GM18498 (cell line): ENCODE results near the gene MICALL2.
A peak's percentile ranks its signal among the peaks of the same experiment; 100 is the strongest.

ENCODE experiments used
- ATAC-seq: cut with Tn5 transposase; IDR thresholded peaks from one replicate; pipeline ENCODE4 v1.9.1; 2021; ENCODE audit warnings: mild to moderate bottlenecking, moderate library complexity; ENCODE audit not compliant: unreplicated experiment

Gene MICALL2

DNA sequence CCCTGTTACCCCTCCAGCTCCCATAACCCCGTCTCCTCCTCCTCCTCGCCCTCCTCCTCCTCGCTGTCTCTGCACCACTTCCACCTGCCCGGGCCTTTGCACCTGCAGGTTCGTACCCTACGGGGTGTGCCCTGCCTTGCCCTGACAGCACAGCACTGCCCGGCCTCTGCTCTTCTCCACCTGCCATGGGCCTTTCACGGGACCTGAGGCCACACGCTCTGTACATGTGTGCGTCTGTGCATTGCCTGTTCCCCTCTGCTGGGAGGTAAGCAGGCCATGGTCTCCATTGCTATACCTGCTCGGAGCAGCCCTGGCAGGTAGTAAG, 40.0 kb downstream of the MICALL2 start:
- no peak for ATAC-seq

DNA sequence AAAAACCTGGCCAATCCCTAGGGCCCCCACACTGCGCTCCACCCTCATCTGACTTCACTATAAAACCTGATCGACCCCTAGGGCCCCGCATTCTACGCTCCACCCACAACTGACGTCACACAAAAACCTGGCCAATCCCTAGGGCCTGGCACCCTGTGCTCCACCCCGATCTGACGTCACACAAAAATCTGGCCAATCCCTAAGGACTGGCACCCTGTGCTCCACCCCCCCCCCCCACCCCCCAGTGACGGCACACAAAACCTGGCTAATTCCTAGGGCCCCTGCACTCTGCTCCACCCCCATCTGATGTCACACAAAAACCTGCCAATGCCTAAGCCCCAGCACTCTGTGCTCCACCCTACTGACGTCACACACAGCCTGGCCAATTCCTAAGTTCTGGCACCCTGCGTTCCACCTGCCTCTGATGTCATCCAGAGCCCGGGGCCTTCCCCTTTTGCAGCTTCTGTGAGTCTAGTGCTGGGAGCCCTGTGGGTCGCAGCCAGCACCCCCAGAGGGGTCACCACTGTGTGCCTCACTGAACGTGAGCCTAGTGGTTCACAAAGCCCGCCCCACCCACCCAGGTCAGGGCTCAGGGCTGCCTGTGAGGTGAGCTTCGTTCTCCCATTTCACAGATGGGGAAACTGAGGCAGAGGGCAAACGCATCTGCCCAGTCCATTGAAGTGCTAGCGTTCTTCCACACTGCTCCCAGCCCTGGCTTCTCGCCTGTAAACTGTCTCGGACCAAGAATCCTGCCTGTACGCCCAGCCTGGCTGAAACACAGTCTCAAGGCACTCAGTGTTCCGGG, 40.6 kb downstream of the MICALL2 start:
- no peak for ATAC-seq

DNA sequence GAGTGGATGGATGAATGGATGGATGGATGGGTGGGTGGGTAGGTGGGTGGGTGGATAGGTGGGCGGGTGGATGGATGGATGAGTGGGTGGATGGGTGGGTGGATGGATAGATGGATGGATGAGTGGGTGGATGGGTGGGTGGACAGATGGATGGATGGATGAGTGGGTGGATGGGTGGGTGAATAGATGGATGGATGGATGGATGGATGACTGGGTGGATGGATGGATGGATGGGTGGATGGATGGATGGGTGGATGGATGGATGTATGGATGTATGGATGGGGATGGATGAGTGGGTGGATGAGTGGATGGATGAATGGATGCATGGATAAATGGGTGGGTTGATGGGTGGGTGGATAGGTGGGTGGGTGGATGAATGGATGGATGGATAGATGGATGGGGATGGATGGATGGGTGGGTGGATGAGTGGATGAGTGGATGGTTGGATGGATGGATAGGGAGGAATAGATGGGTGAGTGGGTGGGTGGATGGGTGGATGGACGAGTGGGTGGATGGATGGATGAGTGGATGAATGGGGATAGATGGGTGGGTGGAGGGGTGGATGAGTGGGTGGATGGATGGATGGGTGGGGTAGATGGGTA, 43.8 kb downstream of the MICALL2 start:
- no peak for ATAC-seq

DNA sequence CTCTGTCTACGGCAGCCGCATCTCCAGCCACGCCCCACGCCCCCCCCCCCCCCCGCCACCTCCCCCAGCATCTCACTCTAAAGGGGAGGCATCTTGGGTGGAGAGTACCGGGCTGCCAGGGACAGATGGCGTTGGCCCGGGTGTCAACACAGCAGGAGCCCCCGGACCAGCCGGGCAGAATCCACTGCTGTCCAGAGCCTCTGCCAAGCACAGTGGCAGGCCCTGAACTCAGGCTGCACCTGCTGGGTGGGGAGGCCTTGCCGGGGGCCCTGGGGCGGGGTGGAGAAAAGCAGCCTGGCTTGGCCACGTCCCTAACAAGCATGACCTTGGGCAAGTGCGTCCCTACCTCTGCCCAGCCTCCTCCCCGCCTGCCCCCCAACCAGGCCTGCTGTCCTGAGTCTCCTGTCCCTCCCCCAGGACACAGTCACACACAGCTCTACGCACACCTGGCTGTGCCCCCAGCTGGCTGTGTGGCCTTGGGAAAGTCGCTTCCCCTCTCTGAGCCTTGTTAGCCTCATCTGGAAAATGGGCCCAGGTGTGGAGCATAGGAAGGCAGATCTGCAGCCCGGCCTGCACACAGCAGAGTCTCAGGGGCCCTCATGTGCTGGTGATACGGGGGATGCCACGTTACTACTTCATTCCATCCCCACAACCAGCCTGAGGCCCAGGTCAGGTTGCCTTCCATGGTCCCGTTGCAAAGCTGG, 45.2 kb downstream of the MICALL2 start:
- no peak for ATAC-seq

DNA sequence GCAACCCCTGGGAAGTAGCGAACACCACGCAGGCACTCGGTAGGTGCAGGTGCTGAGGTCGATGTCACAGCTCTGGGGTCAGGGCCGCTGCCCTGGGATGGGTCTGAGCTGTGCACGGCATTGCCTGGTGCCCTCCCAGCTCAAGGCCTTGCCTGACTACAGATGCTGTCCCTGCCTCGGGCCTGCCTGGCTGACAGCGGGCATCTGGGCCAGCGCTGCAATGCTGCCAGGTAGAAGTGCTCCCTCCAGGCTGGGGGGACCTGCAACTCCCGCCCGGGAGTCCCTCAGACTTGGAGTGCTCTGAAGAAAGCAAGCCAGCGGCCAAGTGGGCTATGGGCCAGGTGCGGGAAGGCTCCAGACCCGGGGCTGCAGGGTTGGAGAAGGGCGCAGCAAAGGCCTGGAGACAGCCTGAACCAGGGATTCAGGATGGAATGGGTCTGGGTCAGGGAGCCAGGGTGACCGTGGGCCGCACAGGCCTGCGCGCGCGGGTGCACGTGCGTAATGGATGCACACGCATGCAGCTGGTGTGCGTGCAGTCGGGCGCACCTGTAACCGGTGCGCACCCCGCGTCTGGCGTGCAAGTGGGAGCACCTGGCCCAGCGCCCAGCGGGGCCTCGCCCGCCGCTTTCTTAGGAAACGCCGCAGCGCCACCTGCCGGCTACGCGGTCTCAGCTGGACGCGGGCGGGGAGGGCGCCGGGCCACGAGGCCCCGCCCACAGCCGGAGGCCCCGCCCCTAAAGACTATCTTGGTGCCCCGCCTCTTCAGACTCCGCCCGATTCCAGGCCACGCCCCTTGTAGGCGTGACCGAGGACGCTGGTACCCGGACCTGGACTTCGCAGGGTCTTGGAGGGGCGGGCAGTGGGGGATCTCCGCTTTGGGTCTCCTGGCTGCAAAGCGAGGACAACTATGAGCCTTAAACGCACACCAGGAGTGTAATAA, 46.7 kb downstream of the MICALL2 start:
- peak; percentile 59 for ATAC-seq

DNA sequence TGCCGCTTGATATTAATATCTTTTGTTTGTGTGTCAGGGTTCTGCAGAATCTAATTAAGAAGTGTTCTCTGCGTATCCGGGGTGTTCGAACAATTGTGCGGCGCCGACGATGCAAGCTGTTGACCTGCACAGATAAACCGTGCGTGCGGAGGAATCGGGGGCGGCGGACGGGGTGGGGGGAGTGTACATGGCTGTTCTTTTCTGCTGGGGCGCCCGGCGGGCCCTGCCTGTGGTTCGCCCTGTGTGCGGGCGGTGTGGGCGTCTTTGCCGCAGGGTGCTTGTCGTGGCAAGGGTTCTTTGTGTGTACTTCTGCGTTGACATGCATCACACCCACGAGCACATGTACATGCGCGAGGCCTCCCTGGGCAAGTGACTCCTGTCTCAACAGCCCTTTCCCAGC, 47.9 kb downstream of the MICALL2 start:
- ATAC-seq = no peak

DNA sequence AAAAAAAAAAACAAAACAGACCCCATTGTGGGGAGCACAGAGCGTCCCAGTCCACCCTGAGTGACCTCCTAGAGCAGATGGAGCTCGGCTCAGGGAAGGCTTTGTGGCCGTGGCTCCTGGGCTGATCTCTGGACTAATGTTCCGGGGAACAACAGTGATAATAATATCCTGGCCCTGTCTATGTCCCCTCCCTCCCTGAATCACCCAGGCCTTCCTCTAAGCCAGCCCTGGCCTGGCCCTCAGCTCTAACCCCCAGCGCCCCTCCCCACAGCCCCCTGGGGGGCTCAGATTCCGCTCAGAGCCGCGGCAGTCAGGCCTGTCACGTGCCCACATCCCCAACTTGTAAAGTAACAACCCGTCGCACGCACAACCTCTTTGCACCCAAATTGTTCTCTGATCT, 48.3 kb downstream of the MICALL2 start:
- ATAC-seq = no peak

DNA sequence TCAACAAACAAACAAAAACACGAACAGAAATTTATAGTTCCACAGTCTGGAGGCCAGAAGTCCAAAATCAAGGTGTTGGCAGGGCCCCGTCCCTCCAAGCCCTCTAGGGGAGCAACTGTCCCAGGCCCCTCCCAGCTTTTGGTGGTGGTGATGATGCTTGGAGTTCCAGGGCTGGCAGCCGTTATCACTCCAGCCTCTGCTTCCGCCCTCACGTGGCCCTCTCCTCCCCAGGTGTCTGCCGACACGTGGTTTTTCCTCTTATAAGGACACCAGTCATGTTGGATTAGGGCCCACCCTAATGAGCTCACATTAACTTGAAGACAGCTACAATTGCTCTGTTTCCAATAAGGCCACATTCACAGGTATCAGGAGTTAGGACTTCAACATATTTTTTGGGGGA, 49.7 kb downstream of the MICALL2 start:
- ATAC-seq = no peak

DNA sequence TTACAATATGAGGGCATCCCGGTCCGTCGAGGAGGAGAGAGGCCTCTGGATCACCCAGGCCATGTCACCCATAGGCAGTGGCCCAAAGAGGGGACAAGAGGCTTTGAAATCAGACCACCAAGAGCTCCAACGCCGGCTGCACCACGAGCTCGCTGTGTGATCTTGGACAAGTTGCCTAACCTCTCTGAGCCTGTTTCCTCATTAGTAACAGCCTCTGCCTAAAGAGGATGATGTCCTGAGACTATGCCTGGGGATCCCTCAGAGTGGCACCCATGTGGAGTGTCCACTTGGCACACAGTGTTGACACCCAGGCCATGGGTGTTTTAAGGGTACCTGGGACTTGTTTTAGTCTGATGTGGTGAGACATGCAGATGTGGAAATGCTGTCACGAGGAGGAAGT, 50.8 kb downstream of the MICALL2 start:
- no peak for ATAC-seq

DNA sequence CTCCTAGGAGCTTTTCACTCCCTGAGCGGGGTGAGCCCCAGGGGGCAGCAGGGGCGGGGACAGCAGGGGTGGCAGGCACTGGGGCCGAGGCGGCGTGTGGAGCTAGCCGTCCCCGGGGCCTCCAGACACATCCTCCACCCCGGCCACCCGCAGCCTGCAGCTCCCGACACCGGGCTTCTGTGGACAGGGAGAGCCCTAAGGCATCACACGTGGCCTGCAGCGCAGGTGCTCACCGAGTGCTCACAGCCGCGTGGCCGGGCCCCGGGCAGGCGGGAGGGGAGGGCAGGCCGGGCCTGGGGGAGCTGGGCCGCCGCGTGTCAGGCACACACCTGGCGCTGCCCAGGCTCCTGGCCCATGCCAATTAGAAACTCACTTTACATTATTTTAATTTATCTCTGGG, 51.4 kb downstream of the MICALL2 start:
- no peak for ATAC-seq

DNA sequence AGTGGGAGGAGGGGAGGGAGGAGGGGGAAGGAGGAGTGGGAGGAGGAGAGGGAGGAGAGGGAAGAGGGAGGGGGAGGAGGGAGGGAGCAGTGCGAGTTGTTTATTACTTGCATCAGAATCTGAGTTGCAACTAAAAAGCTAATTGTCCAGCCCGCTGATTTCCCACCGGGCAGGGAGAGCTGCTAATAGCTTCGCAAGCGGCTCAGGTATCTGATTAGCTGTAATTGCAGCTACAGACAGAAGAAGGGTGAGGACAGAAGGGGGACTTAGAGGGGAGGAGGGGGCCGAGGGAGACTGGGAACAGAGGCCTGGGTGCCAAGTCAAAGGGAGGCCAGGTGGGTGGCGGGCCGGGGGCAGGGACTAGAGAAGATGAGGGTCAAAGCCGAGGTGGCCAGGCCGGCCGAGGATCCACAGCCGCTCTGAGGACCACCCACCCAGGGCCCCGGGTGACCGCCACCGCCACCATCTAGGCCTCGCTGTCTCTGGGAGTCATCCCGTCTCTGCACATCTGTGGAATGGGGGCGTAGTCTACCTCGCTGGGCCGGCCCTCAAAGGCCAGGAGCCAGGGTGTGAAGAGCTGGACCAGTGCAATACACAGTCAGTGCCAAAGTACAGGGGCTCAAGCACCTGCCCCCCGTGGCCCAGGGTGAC, 54.2 kb downstream of the MICALL2 start:
- ATAC-seq = no peak

DNA sequence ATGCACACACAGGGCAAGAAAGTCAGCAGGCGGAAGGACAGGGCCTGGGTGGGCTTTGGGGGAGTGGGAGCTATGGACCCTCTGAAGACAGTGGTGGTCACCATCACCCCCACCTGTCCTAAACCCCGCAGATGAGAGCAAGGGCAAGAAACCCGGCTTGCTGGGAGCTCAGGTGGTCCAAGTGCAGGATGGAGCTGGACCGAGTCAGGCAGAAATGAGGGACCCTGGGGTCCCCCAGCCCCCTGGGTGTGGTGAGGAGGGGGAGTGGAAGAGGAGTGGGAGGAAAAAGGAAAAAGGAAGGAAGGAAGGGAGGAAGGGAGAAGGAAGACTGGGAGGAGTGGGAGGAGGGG, 54.8 kb downstream of the MICALL2 start:
- no peak for ATAC-seq

DNA sequence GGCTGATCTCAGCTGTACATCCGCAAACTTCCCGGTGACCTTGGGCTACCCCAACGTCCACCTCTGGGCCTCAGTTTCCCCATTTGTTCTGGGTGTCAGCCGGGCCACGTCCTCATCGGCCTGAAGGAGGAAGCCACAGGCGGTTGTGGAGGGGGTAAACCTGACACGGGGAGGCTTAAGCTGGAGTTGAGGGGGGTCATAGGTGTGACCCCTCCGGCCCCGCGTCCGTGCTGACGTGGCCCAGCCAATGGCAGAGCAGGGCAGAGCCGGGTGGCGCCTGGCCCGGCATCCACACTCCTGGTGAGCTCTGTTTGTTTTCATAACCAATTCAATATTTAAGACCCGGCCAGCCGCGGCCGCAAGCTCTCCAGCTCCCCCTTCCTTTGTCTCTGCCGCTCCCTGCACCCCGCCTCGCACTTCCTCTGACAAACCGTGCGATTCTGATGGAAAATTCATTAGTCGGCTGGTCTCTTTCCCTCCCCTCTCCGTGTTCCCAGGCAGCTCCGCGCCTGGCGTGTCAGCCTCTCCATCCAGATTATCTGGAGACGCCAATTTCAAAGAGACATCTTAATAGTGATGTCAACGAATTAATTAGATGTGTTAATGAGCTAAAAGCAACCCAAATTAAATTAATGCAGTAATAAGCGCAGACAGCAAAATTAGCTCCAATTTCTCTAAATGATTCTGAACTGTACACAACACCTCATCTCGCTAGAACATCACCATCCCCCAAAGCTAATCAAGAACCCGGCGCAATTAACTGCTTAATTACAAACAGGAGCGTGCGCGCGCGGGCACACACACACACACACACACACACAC, 55.4 kb downstream of the MICALL2 start:
- no peak for ATAC-seq

DNA sequence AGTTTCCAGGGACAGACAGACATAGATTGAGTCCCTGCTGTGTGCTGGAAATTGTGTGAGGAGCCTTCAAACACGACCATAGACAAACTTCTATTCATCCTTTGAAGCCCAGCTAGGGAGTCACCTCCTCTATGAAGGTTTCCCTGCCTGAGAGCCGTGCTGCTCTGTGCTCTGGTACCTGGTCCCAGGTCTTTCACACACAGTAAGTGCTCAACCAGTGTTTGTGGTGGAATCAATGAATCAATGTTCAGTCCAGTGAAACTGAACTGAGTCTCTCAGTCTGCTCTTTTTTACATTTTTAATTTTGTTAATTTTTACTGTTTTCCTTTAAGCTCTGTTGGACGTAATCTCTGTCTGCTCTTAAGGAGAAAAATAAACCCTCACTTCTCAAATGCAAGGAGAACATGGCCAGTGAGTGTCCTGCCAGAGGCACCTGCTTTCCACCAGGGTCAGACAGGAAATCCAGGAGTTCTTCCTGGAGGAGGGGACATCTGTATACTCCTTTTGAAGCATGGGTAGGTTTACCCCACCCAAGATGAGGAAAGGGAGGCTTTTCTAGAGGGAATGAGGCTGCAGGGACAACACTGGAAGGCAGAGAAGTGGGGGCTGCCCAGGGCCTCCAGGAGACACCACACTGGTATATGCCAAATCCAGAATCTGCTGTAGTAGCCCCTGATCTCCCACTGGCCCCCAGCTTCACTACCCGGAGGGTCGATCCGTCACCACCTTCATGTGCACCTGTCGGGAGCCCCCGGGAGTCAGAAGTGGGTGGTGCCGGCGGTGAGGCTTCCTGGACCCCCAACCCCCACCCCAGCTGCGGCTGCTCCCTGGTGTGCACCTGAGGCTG, 56.3 kb downstream of the MICALL2 start:
- ATAC-seq = no peak

DNA sequence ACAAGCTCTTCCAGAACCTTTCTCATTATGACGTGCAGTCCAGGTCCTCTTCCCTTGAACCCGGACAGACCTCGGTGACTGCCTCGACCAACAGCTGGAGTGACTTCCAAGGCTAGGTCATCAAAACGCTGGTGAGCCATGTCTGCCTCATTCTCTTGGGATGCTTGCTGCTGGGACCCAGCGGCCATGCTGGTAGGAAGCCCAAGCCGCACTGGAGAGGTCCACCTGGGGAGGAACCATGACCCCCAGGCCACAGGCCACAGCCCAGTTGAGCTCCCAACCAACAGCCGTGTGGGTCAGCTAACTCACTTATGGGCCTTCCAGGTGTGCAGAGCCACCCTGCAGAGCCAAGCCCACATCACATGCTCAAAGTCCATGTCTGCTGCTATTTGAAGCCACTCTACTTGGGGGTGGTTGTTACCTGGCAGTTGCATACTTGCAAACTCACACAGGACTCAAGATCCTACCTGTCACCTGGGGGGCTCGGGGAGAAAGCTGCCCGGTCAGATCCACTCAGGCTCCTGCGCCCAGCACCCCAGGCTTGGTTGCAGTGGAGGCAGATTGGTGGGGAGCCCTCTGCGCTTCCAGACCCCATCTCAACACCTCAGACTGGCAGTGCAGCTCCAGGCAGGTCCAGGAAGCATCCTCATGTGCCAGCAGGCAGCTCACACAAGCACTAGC, 57.0 kb downstream of the MICALL2 start:
- no peak for ATAC-seq

DNA sequence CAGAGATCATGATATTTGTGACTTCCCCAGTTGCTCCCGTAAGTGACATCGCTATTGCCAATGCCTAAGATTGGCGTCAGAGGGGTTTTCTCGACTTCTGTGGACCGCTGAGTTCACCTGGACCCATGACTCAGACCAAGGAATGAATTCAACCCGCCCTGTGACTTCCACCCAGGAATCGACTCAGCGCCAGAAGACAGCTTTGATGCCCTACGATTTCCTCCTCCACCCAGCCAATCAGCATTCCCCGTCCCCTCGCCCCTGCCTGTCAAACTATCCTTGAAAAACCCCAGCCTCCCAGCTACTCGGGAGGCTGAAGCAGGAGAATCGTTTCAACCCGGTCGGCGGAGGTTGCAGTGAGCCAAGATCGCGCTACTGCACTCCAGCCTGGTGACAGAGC, 58.3 kb downstream of the MICALL2 start:
- ATAC-seq = no peak

DNA sequence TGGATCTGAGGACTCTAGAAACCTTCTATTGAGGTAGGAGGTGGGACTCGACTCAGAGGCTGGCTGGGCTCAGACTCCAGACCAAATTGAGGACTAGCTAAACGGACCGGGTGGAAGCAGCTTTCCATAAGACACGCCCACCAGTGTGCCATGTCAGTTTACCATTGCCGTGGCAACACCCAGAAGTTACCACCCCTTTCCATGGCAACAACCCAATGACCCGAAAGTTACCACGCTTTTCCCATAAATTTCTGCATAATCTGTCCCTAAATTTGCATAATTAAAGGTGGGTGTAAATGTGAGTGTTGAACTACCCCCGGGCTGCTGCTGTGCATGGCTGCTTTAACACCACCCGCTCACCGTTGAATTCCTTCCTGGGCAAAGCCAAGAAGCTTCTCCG, 58.9 kb downstream of the MICALL2 start:
- ATAC-seq = no peak

DNA sequence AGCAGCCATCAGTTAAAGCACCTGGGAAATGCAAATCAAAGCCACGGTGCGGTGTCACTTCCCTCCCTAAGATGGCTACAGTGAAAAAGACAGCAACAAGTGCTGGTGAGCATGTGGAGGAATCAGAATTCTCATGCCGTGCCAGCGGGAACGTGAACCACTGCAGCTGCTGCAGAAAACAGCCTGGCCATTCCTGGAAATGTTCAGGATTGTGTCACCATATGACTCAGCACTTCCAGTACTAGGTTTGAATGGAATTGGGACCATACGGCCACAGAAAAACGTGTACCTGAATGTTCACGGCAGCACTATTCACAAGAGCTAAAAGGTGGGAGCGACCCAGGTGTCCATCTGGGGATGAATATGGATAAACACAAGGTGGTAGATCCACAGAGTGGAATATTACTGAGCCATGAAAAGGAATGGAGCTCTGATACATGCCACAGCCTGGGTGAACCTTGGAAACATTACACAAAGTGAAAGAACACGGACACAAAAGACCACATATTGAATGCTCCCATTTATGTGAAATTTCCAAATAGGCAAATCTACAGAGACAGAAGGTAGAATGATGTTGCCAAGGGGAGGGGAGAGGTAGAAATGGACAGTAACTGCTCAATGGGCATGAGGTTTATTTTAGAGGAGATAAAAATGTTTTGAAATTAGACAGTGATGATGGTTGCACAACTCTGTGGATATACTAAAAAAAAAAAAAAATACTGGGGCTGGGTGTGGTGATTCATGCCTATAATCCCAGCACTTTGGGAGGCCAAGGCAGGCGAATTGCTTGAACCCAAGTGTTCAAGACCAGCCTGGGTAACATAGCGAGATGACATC, 61.6 kb downstream of the MICALL2 start:
- no peak for ATAC-seq
